ENCODE results near the gene PRIM2.
"Not testable (repeated sequence)": the region's sequence is repeated elsewhere in the genome, so short reads cannot be mapped to it uniquely, and the experiment has no call there.

- not testable (repeated sequence) for TF ChIP-seq CTCF (IDR thresholded peaks at IDR 0.05; ENCODE audit: poor library complexity); EZH2 (IDR thresholded peaks at IDR 0.05; ENCODE audit: borderline replicate concordance); EZH2phosphoT487 (IDR thresholded peaks at IDR 0.05; ENCODE audit: low read depth, severe bottlenecking, unreplicated experiment)
These were observed 183.1 kb downstream of the PRIM2 start for GRCh38 chr6:57500368-57501021.

Measured in hepatocyte (in vitro differentiated cells).